Mesenchymal stem cell (in vitro differentiated cells and primary cell): Measurements from ENCODE around the gene ABCA4.

Experiments used
- DNase-seq: peaks from one replicate; pipeline ENCODE4 v3.0.0-alpha.2; 2013
- H2AFZ ChIP-seq: one replicate; pipeline ENCODE4 v1.6.1; 2013; ENCODE audit warnings: low read depth, mild to moderate bottlenecking, control low read depth, inconsistent platforms, low read length, moderate library complexity
- H2AK5ac ChIP-seq: 2 replicates; pipeline ENCODE4 v1.6.1; 2013; ENCODE audit warnings: low read length, moderate library complexity, mild to moderate bottlenecking, inconsistent platforms; ENCODE audit not compliant: severe bottlenecking
- H2BK120ac ChIP-seq: one replicate; pipeline ENCODE4 v1.6.1; 2013; ENCODE audit warnings: low read depth, mild to moderate bottlenecking, inconsistent platforms, low read length, moderate library complexity
- H2BK12ac ChIP-seq, 2 experiments: one replicate each; pipeline ENCODE4 v1.6.1; 2013; ENCODE audit warnings: inconsistent platforms in 2 of 2, low read length in 2 of 2, mild to moderate bottlenecking in 2 of 2, moderate library complexity in 2 of 2, control low read depth in 1 of 2
- H2BK15ac ChIP-seq: one replicate; pipeline ENCODE4 v1.6.1; 2013; ENCODE audit warnings: mild to moderate bottlenecking, low read depth, inconsistent platforms; ENCODE audit not compliant: poor library complexity, severe bottlenecking
- H2BK5ac ChIP-seq: 2 replicates; pipeline ENCODE4 v1.6.1; 2013; ENCODE audit warnings: low read depth, mild to moderate bottlenecking, low read length, control low read depth, inconsistent platforms; ENCODE audit not compliant: poor library complexity, severe bottlenecking
- H3K14ac ChIP-seq, 2 experiments: one replicate each; pipeline ENCODE4 v1.6.1; 2013; ENCODE audit warnings: inconsistent platforms in 2 of 2, low read length in 2 of 2, control low read depth in 1 of 2, mild to moderate bottlenecking in 1 of 2, moderate library complexity in 1 of 2
- H3K18ac ChIP-seq, 2 experiments: one replicate each; pipeline ENCODE4 v1.6.1; 2013; ENCODE audit warnings: inconsistent platforms in 2 of 2, low read length in 2 of 2, control low read depth in 1 of 2, low read depth in 1 of 2, mild to moderate bottlenecking in 1 of 2
- H3K23ac ChIP-seq, 2 experiments: one replicate each; pipeline ENCODE4 v1.6.1; 2013; ENCODE audit warnings: inconsistent platforms in 2 of 2, low read length in 2 of 2, mild to moderate bottlenecking in 2 of 2, moderate library complexity in 2 of 2, control low read depth in 1 of 2
- H3K27ac ChIP-seq: 2 replicates; pipeline ENCODE4 v1.5.1; 2013; ENCODE audit warnings: mild to moderate bottlenecking, moderate library complexity, low read length, control low read depth, inconsistent platforms; ENCODE audit not compliant: poor library complexity, severe bottlenecking
- H3K27me3 ChIP-seq, 2 experiments: 2 replicates each; pipeline versions ENCODE4 v1.6.1 to v1.7.0; 2013; ENCODE audit warnings: low read length in 2 of 2, mild to moderate bottlenecking in 2 of 2, moderate library complexity in 2 of 2, control low read depth in 1 of 2, inconsistent platforms in 1 of 2; ENCODE audit not compliant: control insufficient read depth in 1 of 2, insufficient read depth in 1 of 2
- H3K36me3 ChIP-seq, 2 experiments: 2 replicates each; pipeline versions ENCODE4 v1.6.1 to v1.7.0; 2013; ENCODE audit warnings: low read length in 2 of 2, control low read depth in 1 of 2, inconsistent platforms in 1 of 2, low read depth in 1 of 2, mild to moderate bottlenecking in 1 of 2; ENCODE audit not compliant: insufficient read depth in 2 of 2, control insufficient read depth in 1 of 2
- H3K4ac ChIP-seq, 2 experiments: one replicate each; pipeline ENCODE4 v1.6.1; 2013; ENCODE audit warnings: inconsistent platforms in 2 of 2, low read length in 2 of 2, mild to moderate bottlenecking in 2 of 2, moderate library complexity in 2 of 2, control low read depth in 1 of 2, low read depth in 1 of 2
- H3K4me1 ChIP-seq: 2 replicates; pipeline ENCODE4 v1.6.1; 2013; ENCODE audit warnings: low read depth, low read length, control low read depth; ENCODE audit not compliant: control insufficient read depth, insufficient read depth
- H3K4me2 ChIP-seq: 2 replicates; pipeline ENCODE4 v1.6.1; 2013; ENCODE audit warnings: low read length, mild to moderate bottlenecking, inconsistent platforms; ENCODE audit not compliant: poor library complexity, severe bottlenecking
- H3K4me3 ChIP-seq, 2 experiments: 2 replicates each; pipeline versions ENCODE4 v1.5.1 to v1.7.0; 2013; ENCODE audit warnings: low read length in 2 of 2, mild to moderate bottlenecking in 2 of 2, control low read depth in 1 of 2, low read depth in 1 of 2; ENCODE audit not compliant: insufficient read depth in 1 of 2
- H3K79me1 ChIP-seq: replicated peaks from 2 replicates; pipeline ENCODE4 v1.6.1; 2013; ENCODE audit warnings: mild to moderate bottlenecking, control low read depth, low read length, inconsistent platforms; ENCODE audit not compliant: poor library complexity, severe bottlenecking
- H3K9ac ChIP-seq: 2 replicates; pipeline ENCODE4 v1.7.0; 2013; ENCODE audit warnings: mild to moderate bottlenecking, low read length, moderate library complexity
- H3K9me3 ChIP-seq: 2 replicates; pipeline ENCODE4 v1.7.0; 2013; ENCODE audit warnings: mild to moderate bottlenecking, low read length; ENCODE audit not compliant: control insufficient read depth
- H4K8ac ChIP-seq: one replicate; pipeline ENCODE4 v1.6.1; 2013; ENCODE audit warnings: inconsistent platforms, mild to moderate bottlenecking, low read length, moderate library complexity
- H4K91ac ChIP-seq: one replicate; pipeline ENCODE4 v1.6.1; 2013; ENCODE audit warnings: mild to moderate bottlenecking, low read length, inconsistent platforms
- WGBS: methylation state at CpG from one replicate; pipeline ENCODE4 v1.1.7; 2013; ENCODE audit warnings: mixed read lengths; 5-methylcytosine and 5-hydroxymethylcytosine counted together

ABCA4 gene

GRCh38 chr1:93981274-93981667 is 139.7 kb downstream of the ABCA4 start:
- Histone ChIP-seq H3K4ac (no peak overlapping the region), H3K9ac (no peak overlapping the region), H3K79me1 (no peaks in the 10 kb centered on the region), H3K27ac (no peak overlapping the region), H3K27me3 (no peaks in the 10 kb centered on the region), H3K4me3 (no peak overlapping the region), H3K4me1 (peaks cover 13% of the 10 kb centered on the region), H3K9me3 (no peaks in the 10 kb centered on the region), H2AK5ac (no peak overlapping the region), H4K91ac (no peak overlapping the region), H3K18ac (no peak overlapping the region), H2BK12ac (no peak overlapping the region), H2BK15ac (no peak overlapping the region), H2BK5ac (no peak overlapping the region), H3K14ac (no peak overlapping the region), H3K36me3 (no peaks in the 10 kb centered on the region), H2BK120ac (no peak overlapping the region), H3K4me2 (no peak overlapping the region), H3K23ac (no peak overlapping the region), H4K8ac (no peak overlapping the region), H2AFZ (no peak overlapping the region)
- whole genome bisulfite sequencing = no CpG with 5 or more reads among the region's 1 CpG
- DNase-seq = no peak

GRCh38 chr1:93980320-93981273 is 140.4 kb downstream of the ABCA4 start:
- no peak overlapping the region for H3K18ac ChIP-seq

GRCh38 chr1:93979718-93980319 is 141.1 kb downstream of the ABCA4 start:
- DNase-seq = peak; percentile 60
- peak overlapping the region in 1 of 2 experiments; percentile 17 for H3K18ac ChIP-seq
- no peak overlapping the region for H3K4me3 ChIP-seq
- H3K27me3 ChIP-seq = no peaks in the 10 kb centered on the region
- H4K8ac ChIP-seq = no peak overlapping the region
- H2BK5ac ChIP-seq = no peak overlapping the region
- no peak overlapping the region for H2AK5ac ChIP-seq
- no peak overlapping the region for H2BK120ac ChIP-seq
- peak overlapping the region; percentile 61 for H3K9ac ChIP-seq
- no peaks in the 10 kb centered on the region for H3K79me1 ChIP-seq
- H3K27ac ChIP-seq = peak overlapping the region; percentile 77
- no peak overlapping the region for H2BK15ac ChIP-seq
- WGBS = 69% methylated on average over 3 of the region's 4 CpGs
- no peak overlapping the region for H2BK12ac ChIP-seq
- H3K9me3 ChIP-seq = no peaks in the 10 kb centered on the region
- H3K14ac ChIP-seq = peak overlapping the region in 1 of 2 experiments; percentile 53
- no peak overlapping the region for H3K4ac ChIP-seq
- no peak overlapping the region for H3K4me2 ChIP-seq
- H3K23ac ChIP-seq = no peak overlapping the region
- no peak overlapping the region for H4K91ac ChIP-seq
- H3K36me3 ChIP-seq = no peaks in the 10 kb centered on the region
- peak overlapping the region; percentile 23 for H2AFZ ChIP-seq
- peaks cover 13% of the 10 kb centered on the region for H3K4me1 ChIP-seq

More at GRCh38 chr1:93980320-93981273, 140.4 kb downstream of the ABCA4 start:
- H3K23ac ChIP-seq = no peak overlapping the region
- WGBS = 84% methylated on average over 7 of the region's 10 CpGs
- no peak overlapping the region for H3K14ac ChIP-seq
- H3K36me3 ChIP-seq = no peaks in the 10 kb centered on the region
- H2BK5ac ChIP-seq = peak overlapping the region; percentile 36
- H2BK15ac ChIP-seq = no peak overlapping the region
- H4K8ac ChIP-seq = no peak overlapping the region
- H2BK12ac ChIP-seq = no peak overlapping the region
- H3K4me2 ChIP-seq = no peak overlapping the region
- no peaks in the 10 kb centered on the region for H3K79me1 ChIP-seq
- H2AK5ac ChIP-seq = no peak overlapping the region
- no peak overlapping the region for H4K91ac ChIP-seq
- H2BK120ac ChIP-seq = peak overlapping the region; percentile 35
- peak overlapping the region; percentile 23 for H2AFZ ChIP-seq
- peak overlapping the region; percentile 77 for H3K27ac ChIP-seq
- H3K27me3 ChIP-seq = no peaks in the 10 kb centered on the region
- no peak overlapping the region for H3K4ac ChIP-seq
- H3K9me3 ChIP-seq = no peaks in the 10 kb centered on the region
- no peak overlapping the region for H3K4me3 ChIP-seq
- H3K9ac ChIP-seq = peak overlapping the region; percentile 61
- no peak for DNase-seq
- peaks cover 13% of the 10 kb centered on the region for H3K4me1 ChIP-seq

GRCh38 chr1:93979040-93979717 is 141.8 kb downstream of the ABCA4 start:
- peak overlapping the region in 1 of 2 experiments; percentile 53 for H3K4ac ChIP-seq
- H2BK120ac ChIP-seq = no peak overlapping the region
- H3K18ac ChIP-seq = peak overlapping the region in 1 of 2 experiments; percentile 34
- peaks cover 13% of the 10 kb centered on the region for H3K4me1 ChIP-seq
- peak overlapping the region in 1 of 2 experiments; percentile 37 for H3K14ac ChIP-seq
- no peak overlapping the region for H3K23ac ChIP-seq
- 85% methylated on average over 7 of the region's 7 CpGs for WGBS
- H3K79me1 ChIP-seq = no peaks in the 10 kb centered on the region
- no peak overlapping the region for H4K8ac ChIP-seq
- no peak overlapping the region for H3K4me2 ChIP-seq
- no peak overlapping the region for H4K91ac ChIP-seq
- H2BK15ac ChIP-seq = no peak overlapping the region
- peak overlapping the region; percentile 65 for H2AK5ac ChIP-seq
- no peaks in the 10 kb centered on the region for H3K9me3 ChIP-seq
- no peaks in the 10 kb centered on the region for H3K36me3 ChIP-seq
- peak overlapping the region; percentile 77 for H3K27ac ChIP-seq
- no peak overlapping the region for H3K4me3 ChIP-seq
- no peaks in the 10 kb centered on the region for H3K27me3 ChIP-seq
- no peak overlapping the region for H2BK12ac ChIP-seq
- H3K9ac ChIP-seq = peak overlapping the region; percentile 61
- no peak overlapping the region for H2AFZ ChIP-seq
- no peak overlapping the region for H2BK5ac ChIP-seq
- no peak for DNase-seq
